WERI-Rb-1 (cell line): ENCODE measurements around the gene PKP1.

Experiments
- DNase-seq: peaks from one replicate; pipeline ENCODE4 v3.0.0-alpha.2; 2020
- H3K27ac ChIP-seq: fragments of 250-450 bp; sonication (Bioruptor Pico); 2 replicates; pipeline ENCODE4 v1.5.1; 2020; ENCODE audit warnings: mild to moderate bottlenecking, moderate library complexity
- H3K27me3 ChIP-seq: fragments of 250-450 bp; sonication (Bioruptor Pico); 2 replicates; pipeline ENCODE4 v1.5.1; 2021; ENCODE audit warnings: mild to moderate bottlenecking, low read depth, moderate library complexity; ENCODE audit not compliant: insufficient read depth, severe bottlenecking
- H3K36me3 ChIP-seq: fragments of 250-450 bp; sonication (Bioruptor Pico); 2 replicates; pipeline ENCODE4 v1.5.1; 2020; ENCODE audit warnings: mild to moderate bottlenecking, moderate library complexity
- H3K4me3 ChIP-seq: 2 replicates; pipeline ENCODE4 v1.5.1; 2011; ENCODE audit warnings: low read depth, mild to moderate bottlenecking, control low read depth, low read length
- H3K9me3 ChIP-seq: fragments of 250-450 bp; sonication (Bioruptor Pico); 2 replicates; pipeline ENCODE4 v1.5.1; 2021; ENCODE audit warnings: mild to moderate bottlenecking, moderate library complexity; ENCODE audit not compliant: severe bottlenecking
- CTCF ChIP-seq: IDR thresholded peaks from 2 replicates; pipeline ENCODE4 v1.5.1; 2011; ENCODE audit warnings: low read depth, mild to moderate bottlenecking, control low read depth, inconsistent platforms, low read length

Gene PKP1

GRCh38 chr1:201295861-201296260, 12.6 kb downstream of the PKP1 start:
- no peak for DNase-seq
- Histone ChIP-seq H3K27ac (no peak overlapping the region), H3K4me3 (no peak overlapping the region)

GRCh38 chr1:201296352-201296751, 13.0 kb downstream of the PKP1 start:
- Histone ChIP-seq H3K9me3 (no peaks in the 10 kb centered on the region), H3K27ac (no peak overlapping the region), H3K4me3 (no peak overlapping the region), H3K36me3 (no peaks in the 10 kb centered on the region), H3K27me3 (no peaks in the 10 kb centered on the region)
- no peak for DNase-seq
- TF ChIP-seq CTCF = no peak

More at GRCh38 chr1:201295861-201296260, 12.6 kb downstream of the PKP1 start:
- Histone ChIP-seq H3K36me3 (no peaks in the 10 kb centered on the region), H3K9me3 (no peaks in the 10 kb centered on the region), H3K27me3 (no peaks in the 10 kb centered on the region)
- no peak for TF ChIP-seq CTCF

GRCh38 chr1:201298396-201299381, 15.4 kb downstream of the PKP1 start:
- no peak for TF ChIP-seq CTCF
- DNase-seq = no peak
- Histone ChIP-seq H3K27ac (0 out of 2 replicates have a peak overlapping the region, but pooled peaks have one; percentile 4), H3K9me3 (no peaks in the 10 kb centered on the region), H3K36me3 (no peaks in the 10 kb centered on the region), H3K4me3 (no peak overlapping the region), H3K27me3 (no peaks in the 10 kb centered on the region)

- Histone ChIP-seq H3K9me3 (no peaks in the 10 kb centered on the region), H3K27ac (no peak overlapping the region; the same call in 1 of the 2 replicates), H3K4me3 (no peak overlapping the region), H3K36me3 (no peaks in the 10 kb centered on the region), H3K27me3 (no peaks in the 10 kb centered on the region)
- no peak for DNase-seq
- no peak for TF ChIP-seq CTCF
Observed at GRCh38 chr1:201299968-201300367, 16.7 kb downstream of the PKP1 start.

- Histone ChIP-seq H3K4me3 (no peak overlapping the region), H3K36me3 (no peaks in the 10 kb centered on the region), H3K27me3 (no peaks in the 10 kb centered on the region), H3K9me3 (no peaks in the 10 kb centered on the region), H3K27ac (no peak overlapping the region)
- no peak for DNase-seq
- no peak for TF ChIP-seq CTCF
Observed at GRCh38 chr1:201300641-201301040, 17.3 kb downstream of the PKP1 start.
